ENCODE measurements around the gene PTPRB.

DNA sequence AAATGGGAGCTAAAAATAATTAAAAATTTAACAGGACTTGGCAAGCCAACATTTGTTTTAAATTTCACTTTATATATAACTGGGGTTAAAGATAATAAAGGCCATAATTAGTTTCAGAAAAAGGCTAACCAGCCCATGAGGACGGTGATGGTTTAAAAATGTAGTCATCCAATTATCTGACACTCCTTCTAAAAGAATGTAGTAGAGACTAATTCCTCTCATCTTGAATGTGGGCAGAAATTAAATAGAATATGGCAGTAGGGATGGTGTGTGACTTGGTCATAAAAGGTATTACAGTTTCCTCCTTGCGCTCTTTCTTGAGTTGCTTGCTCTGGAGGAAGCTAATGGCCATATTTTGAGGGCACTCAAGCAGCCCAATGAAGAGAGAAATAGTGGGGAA is 49.1 kb upstream of the PTPRB start:
- no peak for TF ChIP-seq EP300 (IDR thresholded peaks at IDR 0.05; ENCODE audit: borderline replicate concordance)
- no peak for TF ChIP-seq TAF1 (IDR thresholded peaks at IDR 0.05; ENCODE audit: low read depth)
- no peak for TF ChIP-seq NFIC (IDR thresholded peaks at IDR 0.05)
- TF ChIP-seq, protein P1, sequence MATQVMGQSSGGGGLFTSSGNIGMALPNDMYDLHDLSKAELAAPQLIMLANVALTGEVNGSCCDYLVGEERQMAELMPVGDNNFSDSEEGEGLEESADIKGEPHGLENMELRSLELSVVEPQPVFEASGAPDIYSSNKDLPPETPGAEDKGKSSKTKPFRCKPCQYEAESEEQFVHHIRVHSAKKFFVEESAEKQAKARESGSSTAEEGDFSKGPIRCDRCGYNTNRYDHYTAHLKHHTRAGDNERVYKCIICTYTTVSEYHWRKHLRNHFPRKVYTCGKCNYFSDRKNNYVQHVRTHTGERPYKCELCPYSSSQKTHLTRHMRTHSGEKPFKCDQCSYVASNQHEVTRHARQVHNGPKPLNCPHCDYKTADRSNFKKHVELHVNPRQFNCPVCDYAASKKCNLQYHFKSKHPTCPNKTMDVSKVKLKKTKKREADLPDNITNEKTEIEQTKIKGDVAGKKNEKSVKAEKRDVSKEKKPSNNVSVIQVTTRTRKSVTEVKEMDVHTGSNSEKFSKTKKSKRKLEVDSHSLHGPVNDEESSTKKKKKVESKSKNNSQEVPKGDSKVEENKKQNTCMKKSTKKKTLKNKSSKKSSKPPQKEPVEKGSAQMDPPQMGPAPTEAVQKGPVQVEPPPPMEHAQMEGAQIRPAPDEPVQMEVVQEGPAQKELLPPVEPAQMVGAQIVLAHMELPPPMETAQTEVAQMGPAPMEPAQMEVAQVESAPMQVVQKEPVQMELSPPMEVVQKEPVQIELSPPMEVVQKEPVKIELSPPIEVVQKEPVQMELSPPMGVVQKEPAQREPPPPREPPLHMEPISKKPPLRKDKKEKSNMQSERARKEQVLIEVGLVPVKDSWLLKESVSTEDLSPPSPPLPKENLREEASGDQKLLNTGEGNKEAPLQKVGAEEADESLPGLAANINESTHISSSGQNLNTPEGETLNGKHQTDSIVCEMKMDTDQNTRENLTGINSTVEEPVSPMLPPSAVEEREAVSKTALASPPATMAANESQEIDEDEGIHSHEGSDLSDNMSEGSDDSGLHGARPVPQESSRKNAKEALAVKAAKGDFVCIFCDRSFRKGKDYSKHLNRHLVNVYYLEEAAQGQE (IDR thresholded peaks at IDR 0.05; ENCODE audit: low read depth), result no peak
- TF ChIP-seq RAD21 (IDR thresholded peaks at IDR 0.05; ENCODE audit: low read depth), result no peak
- no peak for TF ChIP-seq CREB1 (IDR thresholded peaks at IDR 0.05; ENCODE audit: low read depth)
- no peak for TF ChIP-seq FOXM1 (IDR thresholded peaks at IDR 0.05; ENCODE audit: borderline replicate concordance, low read depth)
- TF ChIP-seq, protein P2, sequence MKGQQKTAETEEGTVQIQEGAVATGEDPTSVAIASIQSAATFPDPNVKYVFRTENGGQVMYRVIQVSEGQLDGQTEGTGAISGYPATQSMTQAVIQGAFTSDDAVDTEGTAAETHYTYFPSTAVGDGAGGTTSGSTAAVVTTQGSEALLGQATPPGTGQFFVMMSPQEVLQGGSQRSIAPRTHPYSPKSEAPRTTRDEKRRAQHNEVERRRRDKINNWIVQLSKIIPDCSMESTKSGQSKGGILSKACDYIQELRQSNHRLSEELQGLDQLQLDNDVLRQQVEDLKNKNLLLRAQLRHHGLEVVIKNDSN (IDR thresholded peaks at IDR 0.05), result no peak
- TF ChIP-seq TCF12 (IDR thresholded peaks at IDR 0.05; ENCODE audit: low read depth), result no peak
- TF ChIP-seq, protein P3, sequence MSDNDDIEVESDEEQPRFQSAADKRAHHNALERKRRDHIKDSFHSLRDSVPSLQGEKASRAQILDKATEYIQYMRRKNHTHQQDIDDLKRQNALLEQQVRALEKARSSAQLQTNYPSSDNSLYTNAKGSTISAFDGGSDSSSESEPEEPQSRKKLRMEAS (IDR thresholded peaks at IDR 0.05), result no peak
- TF ChIP-seq TEAD4 (IDR thresholded peaks at IDR 0.05), result no peak
- no peak for TF ChIP-seq CEBPB (IDR thresholded peaks at IDR 0.05)
- TF ChIP-seq YY1 (IDR thresholded peaks at IDR 0.05; ENCODE audit: low read depth), result no peak
